Measurements from ENCODE around the gene NINL. TPM values are rescaled to one million over a fixed set of nuclear protein-coding genes. Genes with fewer than 3 reads are reported as not detected.

NINL gene
- total and polyA plus RNA-seq, 4 donors, result 1.9 to 3.6 (median 2.8) TPM

DNA sequence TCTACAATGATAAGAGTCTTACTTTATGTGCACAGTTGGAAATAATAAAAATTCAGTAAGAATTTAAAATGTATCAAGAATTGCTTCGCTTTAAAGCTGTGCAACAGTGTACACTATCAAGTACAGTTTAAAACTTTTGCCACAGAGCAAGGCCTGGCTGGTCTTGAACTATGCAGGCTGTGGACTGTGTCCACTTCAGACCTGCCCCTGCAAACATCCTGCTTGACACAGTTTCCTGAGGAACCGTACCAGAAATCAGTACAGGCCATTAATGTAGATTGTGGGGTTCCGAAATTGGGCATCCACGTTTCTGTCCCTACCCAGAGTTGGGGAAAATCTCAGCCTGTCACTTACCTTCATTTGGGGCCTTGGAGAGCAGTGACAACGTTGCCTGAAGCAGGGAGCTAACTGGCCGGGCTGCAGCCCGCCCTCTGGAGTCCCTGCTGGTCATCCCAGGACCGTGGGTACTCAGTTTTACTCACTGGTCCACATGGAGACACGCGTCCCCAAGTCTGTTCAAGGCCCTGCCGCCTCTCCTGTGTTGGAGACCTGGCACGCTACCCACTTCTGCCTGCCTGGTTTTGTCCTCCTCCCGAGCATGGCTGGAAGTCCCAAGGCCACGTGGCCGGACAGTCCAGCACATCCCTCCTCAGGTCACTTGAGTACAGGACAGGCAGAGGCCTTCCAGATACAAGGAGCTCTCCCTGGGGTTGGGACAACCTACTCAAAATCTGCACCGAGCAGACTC lies 8.4 kb downstream of the NINL start:
- Histone ChIP-seq H3K4me1 (ENCODE audit: control insufficient read depth in 4 of 4, insufficient read depth in 4 of 4, low read length in 3 of 4) (no peaks in the 10 kb centered on the region), H3K9ac (ENCODE audit: low read depth in 1 of 2, low read length in 2 of 2) (no peak overlapping the region), H3K4me3 (ENCODE audit: low read depth in 1 of 3, low read length in 3 of 3) (no peak overlapping the region), H3K9me3 (ENCODE audit: control insufficient read depth in 4 of 4, low read length in 3 of 4) (no peaks in the 10 kb centered on the region), H3K27ac (ENCODE audit: low read depth in 1 of 2, low read length in 2 of 2) (no peak overlapping the region), H3K27me3 (ENCODE audit: control insufficient read depth in 4 of 4, insufficient read depth in 4 of 4, low read length in 3 of 4) (no peaks in the 10 kb centered on the region), H3K36me3 (ENCODE audit: control insufficient read depth in 4 of 4, insufficient read depth in 3 of 4, low read depth in 1 of 4, low read length in 3 of 4) (peaks cover 0 to 1% (median 0%) of the 10 kb centered on the region in 4 donors)
- no peak for TF ChIP-seq JUND (IDR thresholded peaks at IDR 0.05)
- TF ChIP-seq, protein P1, sequence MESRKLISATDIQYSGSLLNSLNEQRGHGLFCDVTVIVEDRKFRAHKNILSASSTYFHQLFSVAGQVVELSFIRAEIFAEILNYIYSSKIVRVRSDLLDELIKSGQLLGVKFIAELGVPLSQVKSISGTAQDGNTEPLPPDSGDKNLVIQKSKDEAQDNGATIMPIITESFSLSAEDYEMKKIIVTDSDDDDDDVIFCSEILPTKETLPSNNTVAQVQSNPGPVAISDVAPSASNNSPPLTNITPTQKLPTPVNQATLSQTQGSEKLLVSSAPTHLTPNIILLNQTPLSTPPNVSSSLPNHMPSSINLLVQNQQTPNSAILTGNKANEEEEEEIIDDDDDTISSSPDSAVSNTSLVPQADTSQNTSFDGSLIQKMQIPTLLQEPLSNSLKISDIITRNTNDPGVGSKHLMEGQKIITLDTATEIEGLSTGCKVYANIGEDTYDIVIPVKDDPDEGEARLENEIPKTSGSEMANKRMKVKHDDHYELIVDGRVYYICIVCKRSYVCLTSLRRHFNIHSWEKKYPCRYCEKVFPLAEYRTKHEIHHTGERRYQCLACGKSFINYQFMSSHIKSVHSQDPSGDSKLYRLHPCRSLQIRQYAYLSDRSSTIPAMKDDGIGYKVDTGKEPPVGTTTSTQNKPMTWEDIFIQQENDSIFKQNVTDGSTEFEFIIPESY (IDR thresholded peaks at IDR 0.05), result no peak
- 86% methylated on average over 16 of the region's 16 CpGs for WGBS
- no peak for DNase-seq (ENCODE audit: low spot score)

- peaks cover 0 to 1% (median 0%) of the 10 kb centered on the region in 4 donors for H3K36me3 ChIP-seq (ENCODE audit: control insufficient read depth in 4 of 4, insufficient read depth in 3 of 4, low read depth in 1 of 4, low read length in 3 of 4)
- no peaks in the 10 kb centered on the region for H3K27me3 ChIP-seq (ENCODE audit: control insufficient read depth in 4 of 4, insufficient read depth in 4 of 4, low read length in 3 of 4)
- no peak overlapping the region for H3K9ac ChIP-seq (ENCODE audit: low read depth in 1 of 2, low read length in 2 of 2)
- no peak overlapping the region for H3K4me3 ChIP-seq (ENCODE audit: low read depth in 1 of 3, low read length in 3 of 3)
- DNase-seq (ENCODE audit: low spot score), result no peak
- TF ChIP-seq TAF1 (conservative IDR thresholded peaks at IDR 0.05) (no peak), CTCF (IDR thresholded peaks at IDR 0.05; ENCODE audit: low read depth, low read length, missing input control) (peak; percentile 4), NR2F2 (IDR thresholded peaks at IDR 0.05) (no peak), REST (IDR thresholded peaks at IDR 0.05) (no peak), SP1 (IDR thresholded peaks at IDR 0.05) (no peak), HNF4G (IDR thresholded peaks at IDR 0.05) (no peak), RAD21 (IDR thresholded peaks at IDR 0.05) (peak; percentile 34 to 55)
- TF ChIP-seq, protein P2, sequence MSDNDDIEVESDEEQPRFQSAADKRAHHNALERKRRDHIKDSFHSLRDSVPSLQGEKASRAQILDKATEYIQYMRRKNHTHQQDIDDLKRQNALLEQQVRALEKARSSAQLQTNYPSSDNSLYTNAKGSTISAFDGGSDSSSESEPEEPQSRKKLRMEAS (IDR thresholded peaks at IDR 0.05), result no peak
- WGBS, result 75% methylated on average over 3 of the region's 3 CpGs
- H3K4me1 ChIP-seq (ENCODE audit: control insufficient read depth in 4 of 4, insufficient read depth in 4 of 4, low read length in 3 of 4), result no peaks in the 10 kb centered on the region
- no peaks in the 10 kb centered on the region for H3K9me3 ChIP-seq (ENCODE audit: control insufficient read depth in 4 of 4, low read length in 3 of 4)
- H3K27ac ChIP-seq (ENCODE audit: low read depth in 1 of 2, low read length in 2 of 2), result no peak overlapping the region
These were observed 10.9 kb downstream of the NINL start for GRCh38 chr20:25574411-25574810.

Measured in liver (tissue), 9 donors.